A549 (cell line): ENCODE results near the gene TJP3. TPM values are rescaled to one million over a fixed set of nuclear protein-coding genes. Genes with fewer than 3 reads are reported as not detected.

ENCODE experiments used
- ATAC-seq, 2 experiments: fragments of 200-7000 bp in 1 of 2; fragments of >200 bp in 1 of 2; cut with Nextera tagmentation in 1 of 2; cut with Tn5 transposase in 1 of 2; 3 replicates each; pipeline versions ENCODE4 v1.8.0 to v1.9.1; 2018 to 2020; ENCODE audit warnings: mild to moderate bottlenecking in 1 of 2, moderate library complexity in 1 of 2
- CTCF ChIA-PET: fragments of 300-600 bp; sonication (Branson Sonifier 250); formaldehyde crosslinking; extraction: SDS; loops from one replicate; lab custom pipeline; 2021; ENCODE audit warnings: antibody characterized with exemption, inconsistent platforms; lab: Yijun Ruan, JAX
- POLR2A ChIA-PET: fragments of 350-600 bp; formaldehyde crosslinking; extraction: SDS; loops from one replicate; lab custom pipeline; 2021; ENCODE audit warnings: antibody characterized with exemption, inconsistent platforms; lab: Yijun Ruan, JAX
- DNase-seq, 2 experiments: peaks; one replicate each; pipeline versions ENCODE4 v3.0.0 to v3.0.0-alpha.2; 2011 to 2016; ENCODE audit warnings: low read depth in 1 of 2, low spot score in 1 of 2
- FAIRE-seq: peaks from 2 replicates; lab custom pipeline; 2011; peaks lifted over from hg19 to GRCh38; lab: Jason Lieb, UNC
- H3K27ac ChIP-seq, 2 experiments: fragments of >200 bp; sonication (Bioruptor Twin); formaldehyde crosslinking; 3 replicates each; pipeline ENCODE4 v1.5.1; 2016 to 2017
- H3K4me1 ChIP-seq: fragments of >200 bp; sonication (Bioruptor Twin); formaldehyde crosslinking; 3 replicates; pipeline ENCODE4 v1.6.1; 2016
- H3K4me2 ChIP-seq: fragments of >200 bp; sonication (Bioruptor Twin); formaldehyde crosslinking; 3 replicates; pipeline ENCODE4 v1.6.1; 2016
- H3K4me3 ChIP-seq: fragments of >200 bp; sonication (Bioruptor Twin); formaldehyde crosslinking; 3 replicates; pipeline ENCODE4 v1.5.1; 2016
- H3K9me3 ChIP-seq: fragments of >200 bp; sonication (Bioruptor Twin); formaldehyde crosslinking; 3 replicates; pipeline ENCODE4 v1.6.1; 2016
- CBX2 ChIP-seq: fragments of 200-600 bp; sonication (generic); IDR thresholded peaks from 2 replicates; pipeline ENCODE4 v1.6.1; 2016; ENCODE audit warnings: low read depth, mild to moderate bottlenecking, borderline replicate concordance
- CBX8 ChIP-seq: fragments of 200-600 bp; sonication (generic); IDR thresholded peaks from 2 replicates; pipeline ENCODE4 v1.6.1; 2016
- CHD2 ChIP-seq: fragments of 150-350 bp; IDR thresholded peaks from 2 replicates; pipeline ENCODE4 v1.6.1; 2014; ENCODE audit warnings: low read length; ENCODE audit not compliant: partially characterized antibody
- EHF ChIP-seq: fragments of 250-450 bp; sonication (Bioruptor Pico); IDR thresholded peaks from 2 replicates; pipeline ENCODE4 v1.5.0; 2020; ENCODE audit warnings: mild to moderate bottlenecking
- ESRRA ChIP-seq: fragments of 150-350 bp; IDR thresholded peaks from 2 replicates; pipeline ENCODE4 v1.6.1; 2014; ENCODE audit warnings: mild to moderate bottlenecking, low read length, borderline replicate concordance
- HOXB5 ChIP-seq: fragments of 250-450 bp; sonication (Bioruptor Pico); IDR thresholded peaks from 2 replicates; pipeline ENCODE4 v1.5.0; 2020; ENCODE audit warnings: mild to moderate bottlenecking, moderate library complexity
- NPAS2 ChIP-seq: fragments of 250-450 bp; sonication (Bioruptor Pico); IDR thresholded peaks from 2 replicates; pipeline ENCODE4 v1.8.0; 2022; ENCODE audit warnings: mild to moderate bottlenecking, moderate library complexity, borderline replicate concordance
- NR3C1 ChIP-seq: fragments of >200 bp; sonication (Bioruptor Twin); formaldehyde crosslinking; IDR thresholded peaks from 3 replicates; pipeline ENCODE4 v1.6.1; 2017
- POLR2AphosphoS2 ChIP-seq: conservative IDR thresholded peaks from 2 replicates; pipeline ENCODE4 v1.6.1; 2012; ENCODE audit warnings: low read length, improper control_type of control experiment, inconsistent platforms
- RAD21 ChIP-seq, 2 experiments: fragments of >200 bp in 1 of 2; sonication (Bioruptor Twin) in 1 of 2; formaldehyde crosslinking in 1 of 2; IDR thresholded peaks in 1 of 2; conservative IDR thresholded peaks in 1 of 2; 2 replicates in 1 of 2; 3 replicates in 1 of 2; pipeline ENCODE4 v1.6.1; 2012 to 2018; ENCODE audit warnings: inconsistent platforms in 1 of 2
- REST ChIP-seq: fragments of 200-600 bp; sonication (generic); IDR thresholded peaks from 2 replicates; pipeline ENCODE4 v1.6.1; 2016; ENCODE audit warnings: antibody characterized with exemption, mild to moderate bottlenecking, moderate library complexity
- RNF2 ChIP-seq: fragments of 200-600 bp; sonication (generic); IDR thresholded peaks from 2 replicates; pipeline ENCODE4 v1.6.1; 2016; ENCODE audit warnings: low read depth, mild to moderate bottlenecking, antibody characterized with exemption, moderate library complexity, borderline replicate concordance
- SMC3 ChIP-seq: fragments of >200 bp; sonication (Bioruptor Twin); formaldehyde crosslinking; IDR thresholded peaks from 3 replicates; pipeline ENCODE4 v1.6.1; 2018; ENCODE audit warnings: inconsistent platforms
- ZFP36 ChIP-seq: fragments of 450-650 bp; IDR thresholded peaks from 2 replicates; pipeline ENCODE4 v1.6.1; 2014; ENCODE audit warnings: borderline replicate concordance; ENCODE audit not compliant: partially characterized antibody
- WGBS: methylation state at CpG from one replicate; pipeline ENCODE4 v1.1.6; 2017; ENCODE audit errors: missing lambda C conversion rate; 5-methylcytosine and 5-hydroxymethylcytosine counted together
- polyA plus RNA-seq, 4 experiments: library from polyadenylated mRNA; depleted of rRNA in 3 of 4; stranded (reverse); fragments of >200 nt; fragmentation: RNase III in 1 of 4; extraction: RNeasy Plus Mini Kit Qiagen cat#74134 plus additional on column Dnase treatment in 1 of 4; gene quantifications; 2 replicates in 3 of 4; 3 replicates in 1 of 4; pipeline ENCODE4 v1.2.3, GENCODE V29; 2011 to 2017
- TF ChIP-seq, protein P1 (sequence below): fragments of 250-450 bp; sonication (Bioruptor Pico); IDR thresholded peaks from 2 replicates; pipeline ENCODE4 v1.5.0; 2020; ENCODE audit warnings: low read depth, mild to moderate bottlenecking, moderate library complexity
- TF ChIP-seq, protein P2 (sequence below): fragments of >200 bp; sonication (Bioruptor Twin); formaldehyde crosslinking; IDR thresholded peaks from 2 replicates; pipeline ENCODE4 v1.6.1; 2016
- TF ChIP-seq, protein P3 (sequence below): IDR thresholded peaks from 2 replicates; pipeline ENCODE4 v1.6.1; 2012
- TF ChIP-seq, protein P4 (sequence below): IDR thresholded peaks from 2 replicates; pipeline ENCODE4 v1.6.1; 2012

The TJP3 gene
- polyA plus RNA-seq, 2 of the 4 experiments (the other 2 are of a cell fraction): 1.5 to 2.3 TPM

DNA sequence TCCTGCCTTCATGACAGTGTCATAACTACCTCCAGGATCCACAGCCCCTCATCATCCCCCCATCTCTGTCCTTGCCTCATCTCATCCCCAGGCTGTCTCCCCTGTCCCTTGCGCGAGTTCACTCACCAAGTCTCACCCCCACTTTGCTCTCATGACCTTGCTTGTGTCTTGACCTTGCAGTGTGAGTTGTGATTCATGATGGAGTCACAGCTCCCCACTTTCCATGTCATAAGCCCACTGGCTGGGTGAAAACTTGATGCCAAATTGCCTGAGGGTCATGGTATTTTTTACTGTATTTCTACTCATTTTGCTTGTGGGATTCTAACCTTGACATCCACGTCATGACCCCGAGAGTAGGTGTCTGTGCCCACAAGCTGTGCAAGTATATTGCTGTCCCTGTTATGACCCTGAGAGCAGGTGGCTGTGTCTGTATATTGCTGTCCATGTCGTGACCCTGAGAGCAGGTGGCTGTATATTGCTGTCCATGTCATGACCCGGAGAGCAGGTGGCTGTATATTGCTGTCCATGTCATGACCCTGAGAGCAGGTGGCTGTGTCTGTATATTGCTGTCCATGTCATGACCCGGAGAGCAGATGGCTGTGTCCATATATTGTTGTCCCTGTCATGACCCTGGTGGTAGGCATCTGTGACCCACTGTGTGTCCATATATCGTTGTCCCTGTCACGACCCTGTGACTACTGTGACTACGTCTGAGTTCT lies 29.5 kb downstream of the TJP3 start (continued):
- TF ChIP-seq HOXB5 (no peak), POLR2AphosphoS2 (no peak), REST (no peak), CHD2 (no peak), SMC3 (no peak)
- TF ChIP-seq, protein P1, sequence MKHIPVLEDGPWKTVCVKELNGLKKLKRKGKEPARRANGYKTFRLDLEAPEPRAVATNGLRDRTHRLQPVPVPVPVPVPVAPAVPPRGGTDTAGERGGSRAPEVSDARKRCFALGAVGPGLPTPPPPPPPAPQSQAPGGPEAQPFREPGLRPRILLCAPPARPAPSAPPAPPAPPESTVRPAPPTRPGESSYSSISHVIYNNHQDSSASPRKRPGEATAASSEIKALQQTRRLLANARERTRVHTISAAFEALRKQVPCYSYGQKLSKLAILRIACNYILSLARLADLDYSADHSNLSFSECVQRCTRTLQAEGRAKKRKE (CRISPR knock-in tag): no peak

DNA sequence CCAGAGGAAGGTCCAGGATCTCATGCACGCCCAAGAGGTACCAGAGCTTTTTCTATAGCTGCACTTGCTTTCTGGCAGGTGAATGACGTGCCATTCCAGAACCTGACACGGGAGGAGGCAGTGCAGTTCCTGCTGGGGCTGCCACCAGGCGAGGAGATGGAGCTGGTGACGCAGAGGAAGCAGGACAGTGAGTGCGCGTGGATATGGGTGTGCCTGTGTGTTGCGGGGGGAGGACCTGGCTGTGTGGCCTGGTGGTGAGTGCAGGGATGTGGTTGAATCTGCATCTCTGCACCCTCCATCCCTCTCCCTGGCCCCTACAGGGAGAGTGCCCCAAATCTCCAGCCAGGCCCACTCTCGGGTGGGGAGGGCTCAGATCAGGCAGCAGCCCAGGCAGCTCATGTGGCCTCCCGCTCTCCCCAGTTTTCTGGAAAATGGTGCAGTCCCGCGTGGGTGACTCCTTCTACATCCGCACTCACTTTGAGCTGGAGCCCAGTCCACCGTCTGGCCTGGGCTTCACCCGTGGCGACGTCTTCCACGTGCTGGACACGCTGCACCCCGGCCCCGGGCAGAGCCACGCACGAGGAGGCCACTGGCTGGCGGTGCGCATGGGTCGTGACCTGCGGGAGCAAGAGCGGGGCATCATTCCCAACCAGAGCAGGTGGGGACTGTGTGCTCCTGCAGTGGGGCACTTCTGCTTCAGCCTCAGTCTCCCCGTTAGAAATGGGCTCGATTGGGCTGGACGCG lies 30.5 kb downstream of the TJP3 start:
- H3K4me3 ChIP-seq: no peak overlapping the region
- TF ChIP-seq NR3C1: no peak
- TF ChIP-seq, protein P2, sequence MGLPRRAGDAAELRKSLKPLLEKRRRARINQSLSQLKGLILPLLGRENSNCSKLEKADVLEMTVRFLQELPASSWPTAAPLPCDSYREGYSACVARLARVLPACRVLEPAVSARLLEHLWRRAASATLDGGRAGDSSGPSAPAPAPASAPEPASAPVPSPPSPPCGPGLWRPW: no peak
- TF ChIP-seq CBX2: no peak
- TF ChIP-seq, protein P3, sequence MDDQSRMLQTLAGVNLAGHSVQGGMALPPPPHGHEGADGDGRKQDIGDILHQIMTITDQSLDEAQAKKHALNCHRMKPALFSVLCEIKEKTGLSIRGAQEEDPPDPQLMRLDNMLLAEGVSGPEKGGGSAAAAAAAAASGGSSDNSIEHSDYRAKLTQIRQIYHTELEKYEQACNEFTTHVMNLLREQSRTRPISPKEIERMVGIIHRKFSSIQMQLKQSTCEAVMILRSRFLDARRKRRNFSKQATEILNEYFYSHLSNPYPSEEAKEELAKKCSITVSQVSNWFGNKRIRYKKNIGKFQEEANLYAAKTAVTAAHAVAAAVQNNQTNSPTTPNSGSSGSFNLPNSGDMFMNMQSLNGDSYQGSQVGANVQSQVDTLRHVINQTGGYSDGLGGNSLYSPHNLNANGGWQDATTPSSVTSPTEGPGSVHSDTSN: no peak
- no peak for TF ChIP-seq CBX8
- TF ChIP-seq, protein P4, sequence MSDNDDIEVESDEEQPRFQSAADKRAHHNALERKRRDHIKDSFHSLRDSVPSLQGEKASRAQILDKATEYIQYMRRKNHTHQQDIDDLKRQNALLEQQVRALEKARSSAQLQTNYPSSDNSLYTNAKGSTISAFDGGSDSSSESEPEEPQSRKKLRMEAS: no peak
- H3K4me2 ChIP-seq: no peak overlapping the region
- FAIRE-seq: no peak
- CTCF ChIA-PET: interaction anchor here (0.6 to 1.6 kb wide), 4 partner anchors 10 to 72 kb away, joined by 3 to 5 read pairs (median 4); no protein-coding TSS in a partner anchor
- no peaks in the 10 kb centered on the region for H3K9me3 ChIP-seq
- POLR2A ChIA-PET: interaction anchor here (0.5 kb wide), 1 partner anchor 266 kb away, joined by 7 read pairs; no protein-coding TSS in a partner anchor
- no peak for DNase-seq
- WGBS: 84% methylated on average over 18 of the region's 32 CpGs
- ATAC-seq: no peak; a peak in 1 of 6 replicates
- no peak overlapping the region for H3K27ac ChIP-seq
- H3K4me1 ChIP-seq: no peaks in the 10 kb centered on the region

- H3K4me2 ChIP-seq: no peak overlapping the region
Measured at GRCh38 chr19:3740431-3740830, 32.2 kb downstream of the TJP3 start.

More at GRCh38 chr19:3740431-3740830, 32.2 kb downstream of the TJP3 start:
- no peak for DNase-seq
- POLR2A ChIA-PET: no interaction called here
- Histone ChIP-seq H3K9me3 (no peaks in the 10 kb centered on the region), H3K4me1 (no peaks in the 10 kb centered on the region), H3K4me3 (no peak overlapping the region)
- no peak for FAIRE-seq
- ATAC-seq: no peak
- no peak for TF ChIP-seq NPAS2 (CRISPR knock-in tag)
- no peak for TF ChIP-seq RAD21 (conservative IDR thresholded peaks at IDR 0.05 in 1 of 2, IDR thresholded peaks at IDR 0.05 in 1 of 2)
- no peak for TF ChIP-seq EHF (CRISPR knock-in tag)
- TF ChIP-seq, protein P3: no peak
- TF ChIP-seq RNF2: no peak
- TF ChIP-seq ZFP36: no peak
- TF ChIP-seq ESRRA: no peak
- TF ChIP-seq, all 56 proteins: peak for 0
- WGBS: 96% methylated on average over 24 of the region's 24 CpGs
- CTCF ChIA-PET: interaction anchor here (1.1 to 1.6 kb wide), 2 partner anchors 9 to 12 kb away, joined by 3 to 5 read pairs; no protein-coding TSS in a partner anchor
- no peak overlapping the region for H3K27ac ChIP-seq
